RPMI7951 (cell line): ENCODE results near the gene RIMBP3C. TPM values are rescaled to one million over a fixed set of nuclear protein-coding genes. Genes with fewer than 3 reads are reported as not detected.
"Not testable (repeated sequence)": the region's sequence is repeated elsewhere in the genome, so short reads cannot be mapped to it uniquely, and the experiment has no call there.

Experiments
- DNase-seq: peaks from one replicate; pipeline ENCODE4 v3.0.0-alpha.2; 2012; ENCODE audit warnings: low read depth
- total RNA-seq: library from RNA; depleted of rRNA; stranded (reverse); fragments of >200 nt; shearing (Covaris generic); gene quantifications from 2 replicates; pipeline ENCODE4 v1.2.3, GENCODE V29; 2014; rRNA removed

Gene RIMBP3C
- 0.20 TPM in 1 of 2 replicates, not detected in the other for total RNA-seq

- DNase-seq, result not testable (repeated sequence)
These were observed at the start of gene RIMBP3C for GRCh38 chr22:21551361-21551760. RIMBP3C (minus strand) TSS chr22:21551461; CDS start chr22:21550976, 485 bp downstream.

- no peak for DNase-seq
These were observed 48.0 kb upstream of the RIMBP3C start for GRCh38 chr22:21599053-21599893.

- no peak for DNase-seq
These were observed 47.0 kb upstream of the RIMBP3C start for GRCh38 chr22:21598302-21598701.

GRCh38 chr22:21596356-21597135 lies 45.3 kb upstream of the RIMBP3C start:
- DNase-seq, result not testable (repeated sequence)

GRCh38 chr22:21594865-21595452 lies 43.7 kb upstream of the RIMBP3C start:
- DNase-seq, result no peak

- DNase-seq, result no peak
These were observed 42.4 kb upstream of the RIMBP3C start for GRCh38 chr22:21593406-21594232.

GRCh38 chr22:21592422-21592821 lies 41.2 kb upstream of the RIMBP3C start:
- DNase-seq, result no peak

GRCh38 chr22:21591695-21592094 lies 40.4 kb upstream of the RIMBP3C start:
- no peak for DNase-seq

- no peak for DNase-seq
These were observed 39.8 kb upstream of the RIMBP3C start for GRCh38 chr22:21590809-21591641.

GRCh38 chr22:21589396-21589795 lies 38.1 kb upstream of the RIMBP3C start:
- no peak for DNase-seq

GRCh38 chr22:21587803-21588611 lies 36.7 kb upstream of the RIMBP3C start:
- DNase-seq, result peak; percentile 31

- DNase-seq, result no peak
These were observed 34.1 kb upstream of the RIMBP3C start for GRCh38 chr22:21585389-21585788.

GRCh38 chr22:21582801-21583740 lies 31.8 kb upstream of the RIMBP3C start:
- no peak for DNase-seq

GRCh38 chr22:21581009-21581713 lies 29.9 kb upstream of the RIMBP3C start:
- DNase-seq, result not testable (repeated sequence)

GRCh38 chr22:21580623-21581007 lies 29.4 kb upstream of the RIMBP3C start:
- DNase-seq, result not testable (repeated sequence)

- DNase-seq, result no peak
These were observed 28.2 kb upstream of the RIMBP3C start for GRCh38 chr22:21579474-21579851.

GRCh38 chr22:21573750-21574494 lies 22.7 kb upstream of the RIMBP3C start:
- DNase-seq, result no peak
